SU-DHL-6 (cell line): Measurements from ENCODE around the gene PRDX3.

Source experiments
- H2AFZ ChIP-seq: fragments of 200-600 bp; sonication (generic); 2 replicates; pipeline ENCODE4 v1.6.1; 2014; ENCODE audit warnings: low read depth, mild to moderate bottlenecking, moderate library complexity, mixed read lengths, antibody characterized with exemption, low read length; ENCODE audit not compliant: severe bottlenecking
- H3F3A ChIP-seq: fragments of 200-600 bp; shearing (Covaris generic); 2 replicates; pipeline ENCODE4 v1.6.0; 2016; ENCODE audit warnings: antibody characterized with exemption, mild to moderate bottlenecking; ENCODE audit not compliant: insufficient read depth
- H3K27ac ChIP-seq: fragments of 200-600 bp; sonication (generic); 2 replicates; pipeline ENCODE4 v1.5.1; 2016; ENCODE audit warnings: low read depth, mild to moderate bottlenecking, low read length, moderate library complexity, mixed read lengths
- H3K27me3 ChIP-seq: fragments of 200-600 bp; sonication (generic), shearing (Covaris generic); 2 replicates; pipeline ENCODE4 v1.6.0; 2014; ENCODE audit warnings: mild to moderate bottlenecking, low read length
- H3K36me3 ChIP-seq: fragments of 200-600 bp; sonication (generic); 2 replicates; pipeline ENCODE4 v1.6.1; 2014; ENCODE audit warnings: mild to moderate bottlenecking, low read length, mixed read lengths
- H3K4me2 ChIP-seq: fragments of 300-600, 200-600 bp; shearing (Covaris generic), sonication (generic); 2 replicates; pipeline ENCODE4 v1.6.0; 2014; ENCODE audit warnings: low read length, low read depth, mild to moderate bottlenecking; ENCODE audit not compliant: poor library complexity, severe bottlenecking
- H3K4me3 ChIP-seq: fragments of 200-600 bp; sonication (generic); 2 replicates; pipeline ENCODE4 v1.5.1; 2014; ENCODE audit warnings: antibody characterized with exemption, low read length, mild to moderate bottlenecking, mixed read lengths; ENCODE audit not compliant: insufficient read depth, poor library complexity, severe bottlenecking
- H3K79me2 ChIP-seq: fragments of 200-600 bp; sonication (generic); 2 replicates; pipeline ENCODE4 v1.6.1; 2014; ENCODE audit warnings: mild to moderate bottlenecking, low read length, moderate library complexity; ENCODE audit not compliant: insufficient read depth
- H3K9ac ChIP-seq: fragments of 200-600 bp; sonication (generic); 2 replicates; pipeline ENCODE4 v1.7.0; 2014; ENCODE audit warnings: mild to moderate bottlenecking, low read length
- H3K9me2 ChIP-seq: fragments of 200-600 bp; sonication (generic); replicated peaks from 2 replicates; pipeline ENCODE4 v1.6.1; 2014; ENCODE audit warnings: low read length; ENCODE audit not compliant: insufficient read depth
- H3K9me3 ChIP-seq: fragments of 200-600 bp; sonication (generic); 2 replicates; pipeline ENCODE4 v1.6.1; 2014; ENCODE audit warnings: low read length, mixed read lengths; ENCODE audit not compliant: insufficient read depth
- H4K20me1 ChIP-seq: fragments of 200-600 bp; sonication (generic); 2 replicates; pipeline ENCODE4 v1.6.1; 2014; ENCODE audit warnings: low read depth, mild to moderate bottlenecking, antibody characterized with exemption, low read length, moderate library complexity, mixed read lengths
- EZH2phosphoT487 ChIP-seq: fragments of 200-600 bp; sonication (generic), shearing (Covaris generic); conservative IDR thresholded peaks from 2 replicates; pipeline ENCODE4 v1.6.1; 2018; ENCODE audit warnings: mild to moderate bottlenecking, antibody characterized with exemption, low read length, moderate library complexity, mixed read lengths
- TF ChIP-seq, protein P1 (sequence below): fragments of 200-600 bp; sonication (generic); IDR thresholded peaks from one replicate; pipeline ENCODE4 v1.5.1; 2017; ENCODE audit warnings: antibody characterized with exemption, mild to moderate bottlenecking, low read length, moderate library complexity; ENCODE audit not compliant: insufficient read depth, poor library complexity, severe bottlenecking

Gene PRDX3

DNA sequence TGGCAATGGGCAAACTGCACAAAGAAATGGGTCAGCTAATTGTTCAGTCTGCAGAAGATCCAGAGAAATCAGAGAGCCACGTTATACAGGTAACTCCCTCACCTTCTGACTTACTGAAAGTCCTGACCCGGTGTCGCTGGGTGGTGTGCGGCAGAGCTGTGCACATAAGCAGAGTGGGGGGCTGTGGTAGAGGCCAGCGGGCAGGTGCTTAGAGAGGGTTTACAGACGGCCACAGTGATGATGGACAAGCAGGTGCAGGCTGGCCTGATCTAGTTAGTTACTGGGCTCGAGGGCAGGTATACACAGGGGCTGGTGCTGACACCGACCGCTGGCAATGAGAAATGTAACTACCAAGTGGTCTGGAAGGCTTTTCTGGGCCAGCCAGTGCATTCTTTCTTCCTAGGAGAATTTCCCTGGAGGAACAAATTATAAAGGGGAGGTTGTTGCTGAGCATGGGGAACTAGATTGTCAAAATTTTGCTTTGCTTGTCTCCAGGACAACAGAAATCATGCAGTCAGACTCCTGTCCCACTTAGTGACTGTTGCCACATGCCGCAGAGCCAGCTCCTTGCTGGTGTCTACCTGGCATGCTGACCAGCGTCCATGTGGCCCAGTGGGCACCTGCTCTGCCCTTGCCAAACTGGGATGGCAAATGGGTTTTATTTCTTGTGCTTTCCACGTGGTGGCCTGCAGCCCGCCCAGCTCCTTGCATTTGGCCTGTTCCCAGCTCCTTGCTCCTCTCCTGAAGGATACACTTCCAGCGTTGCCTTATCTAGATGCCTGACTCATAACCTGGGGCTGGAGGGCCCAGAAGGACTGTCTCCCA, 45.9 kb downstream of the PRDX3 start:
- Histone ChIP-seq H3K36me3 (no peaks in the 10 kb centered on the region), H3K9me2 (no peaks in the 10 kb centered on the region), H3K4me2 (no peak overlapping the region), H2AFZ (no peak overlapping the region), H3F3A (peaks cover 5% of the 10 kb centered on the region; the same call in 1 of the 2 replicates), H3K9me3 (no peaks in the 10 kb centered on the region), H3K79me2 (no peaks in the 10 kb centered on the region), H3K4me3 (no peak overlapping the region), H3K27ac (no peak overlapping the region), H4K20me1 (no peaks in the 10 kb centered on the region), H3K27me3 (no peaks in the 10 kb centered on the region), H3K9ac (no peak overlapping the region)
- TF ChIP-seq EZH2phosphoT487: no peak
- TF ChIP-seq, protein P1, sequence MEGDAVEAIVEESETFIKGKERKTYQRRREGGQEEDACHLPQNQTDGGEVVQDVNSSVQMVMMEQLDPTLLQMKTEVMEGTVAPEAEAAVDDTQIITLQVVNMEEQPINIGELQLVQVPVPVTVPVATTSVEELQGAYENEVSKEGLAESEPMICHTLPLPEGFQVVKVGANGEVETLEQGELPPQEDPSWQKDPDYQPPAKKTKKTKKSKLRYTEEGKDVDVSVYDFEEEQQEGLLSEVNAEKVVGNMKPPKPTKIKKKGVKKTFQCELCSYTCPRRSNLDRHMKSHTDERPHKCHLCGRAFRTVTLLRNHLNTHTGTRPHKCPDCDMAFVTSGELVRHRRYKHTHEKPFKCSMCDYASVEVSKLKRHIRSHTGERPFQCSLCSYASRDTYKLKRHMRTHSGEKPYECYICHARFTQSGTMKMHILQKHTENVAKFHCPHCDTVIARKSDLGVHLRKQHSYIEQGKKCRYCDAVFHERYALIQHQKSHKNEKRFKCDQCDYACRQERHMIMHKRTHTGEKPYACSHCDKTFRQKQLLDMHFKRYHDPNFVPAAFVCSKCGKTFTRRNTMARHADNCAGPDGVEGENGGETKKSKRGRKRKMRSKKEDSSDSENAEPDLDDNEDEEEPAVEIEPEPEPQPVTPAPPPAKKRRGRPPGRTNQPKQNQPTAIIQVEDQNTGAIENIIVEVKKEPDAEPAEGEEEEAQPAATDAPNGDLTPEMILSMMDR: no peak

DNA sequence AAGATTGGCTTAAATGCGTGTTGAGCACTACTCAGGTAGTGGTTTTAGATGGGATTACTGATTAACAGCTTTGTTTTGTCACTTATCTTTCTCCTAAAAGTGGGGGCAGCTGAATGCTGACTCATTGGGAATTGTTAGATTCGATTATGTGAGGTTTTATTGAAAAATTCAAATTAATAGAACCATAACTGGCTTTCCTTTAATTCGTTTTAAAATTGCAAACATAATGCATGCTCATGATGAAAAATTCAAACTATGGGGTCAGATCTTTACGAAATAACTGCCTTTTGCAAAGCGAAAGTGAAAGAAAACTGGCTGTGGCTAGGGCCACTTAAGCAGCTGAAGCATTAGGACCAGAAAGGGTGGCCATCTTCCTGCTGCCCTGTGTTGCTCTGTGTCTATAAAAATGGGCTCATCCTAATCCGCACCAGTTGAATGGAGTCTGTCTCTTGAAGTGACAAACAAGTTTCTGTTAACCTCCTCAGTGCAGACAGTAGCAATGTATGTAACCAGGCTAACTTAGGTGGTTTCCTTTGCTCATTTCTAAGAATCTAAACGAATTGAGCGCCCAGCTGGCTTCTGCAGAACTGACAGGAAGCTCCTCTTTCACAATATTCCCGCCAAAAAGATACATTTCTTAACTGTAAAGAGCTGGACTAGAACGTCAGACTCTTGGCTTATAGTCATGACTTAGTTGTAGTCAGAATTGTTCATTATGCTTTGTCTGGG, 46.9 kb downstream of the PRDX3 start:
- peak overlapping the region; percentile 12 for H3K4me3 ChIP-seq

DNA sequence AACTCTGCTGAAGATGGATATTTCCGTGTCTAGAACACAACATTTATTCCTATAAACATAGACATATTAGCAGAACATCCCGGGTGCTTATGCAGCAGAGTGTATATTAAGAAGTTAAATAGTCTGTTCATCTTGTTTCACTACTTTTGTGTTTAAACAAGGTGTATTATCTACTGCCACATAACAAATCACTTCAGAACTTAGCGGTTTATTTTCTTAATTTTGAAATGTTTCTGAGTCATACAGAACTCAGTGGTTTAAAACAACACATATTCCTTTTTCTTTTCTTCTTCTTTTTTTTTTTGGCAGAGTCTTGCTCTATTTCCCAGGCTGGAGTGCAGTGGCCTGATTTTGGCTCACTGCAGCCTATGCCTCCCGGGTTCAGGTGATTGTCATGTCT, 48.9 kb downstream of the PRDX3 start:
- TF ChIP-seq, protein P1: no peak
- TF ChIP-seq EZH2phosphoT487: no peak
- no peak overlapping the region for H3K4me3 ChIP-seq
- H3K9me2 ChIP-seq: no peaks in the 10 kb centered on the region
- no peaks in the 10 kb centered on the region for H4K20me1 ChIP-seq
- H3K9me3 ChIP-seq: no peaks in the 10 kb centered on the region
- peaks cover 4% of the 10 kb centered on the region for H3K36me3 ChIP-seq
- no peaks in the 10 kb centered on the region for H3K27me3 ChIP-seq
- H3K79me2 ChIP-seq: no peaks in the 10 kb centered on the region
- no peak overlapping the region for H3K4me2 ChIP-seq
- no peak overlapping the region for H2AFZ ChIP-seq
- H3K27ac ChIP-seq: no peak overlapping the region
- no peaks in the 10 kb centered on the region; the same call in 1 of the 2 replicates for H3F3A ChIP-seq
- H3K9ac ChIP-seq: no peak overlapping the region

More for the DNA sequence above, 46.9 kb downstream of the PRDX3 start:
- H4K20me1 ChIP-seq: no peaks in the 10 kb centered on the region
- no peaks in the 10 kb centered on the region for H3K27me3 ChIP-seq
- H3K27ac ChIP-seq: peak overlapping the region; percentile 32
- H3K4me2 ChIP-seq: peak overlapping the region; percentile 70
- no peaks in the 10 kb centered on the region for H3K79me2 ChIP-seq
- H3K9ac ChIP-seq: peak overlapping the region; percentile 33
- no peaks in the 10 kb centered on the region for H3K36me3 ChIP-seq
- TF ChIP-seq, protein P1: no peak
- no peak for TF ChIP-seq EZH2phosphoT487
- no peaks in the 10 kb centered on the region for H3K9me3 ChIP-seq
- H3K9me2 ChIP-seq: no peaks in the 10 kb centered on the region
- H2AFZ ChIP-seq: no peak overlapping the region
- peaks cover 5% of the 10 kb centered on the region; the same call in 1 of the 2 replicates for H3F3A ChIP-seq
